Transverse colon (tissue), 3 donors: ENCODE measurements around the gene AGAP1.

Source experiments
- CTCF ChIP-seq, 5 experiments: fragments of 200-600 bp in 3 of 5; fragments of 450-650 bp in 2 of 5; sonication (generic) in 3 of 5; IDR thresholded peaks; 1 replicate in 2 of 5; 2 replicates in 3 of 5; pipeline ENCODE4 v1.5.1; 2016 to 2017; ENCODE audit warnings: antibody characterized with exemption in 5 of 5, inconsistent platforms in 3 of 5, mild to moderate bottlenecking in 2 of 5, moderate library complexity in 1 of 5
- EP300 ChIP-seq: sonication (generic); formaldehyde crosslinking; IDR thresholded peaks from one replicate; pipeline ENCODE4 v1.6.1; 2017; ENCODE audit warnings: antibody characterized with exemption, low read depth

- TF ChIP-seq CTCF (IDR thresholded peaks at IDR 0.05) (no peak), EP300 (no peak)
Observed at GRCh38 chr2:235515364-235515742, 21.5 kb downstream of the AGAP1 start.
